Hematopoietic multipotent progenitor cell treated with erythropoietin and hydrocortisone succinate and interleukin-3 and kit ligand, for 4 days (in vitro differentiated cells): ENCODE data around the gene TAGLN3.

Experiments
- DNase-seq: peaks from one replicate; pipeline ENCODE4 v3.0.0-alpha.2; 2015

Gene TAGLN3

GRCh38 chr3:112056451-112056929, 57.8 kb downstream of the TAGLN3 start:
- DNase-seq = no peak

GRCh38 chr3:112059497-112059896, 60.8 kb downstream of the TAGLN3 start:
- DNase-seq = no peak

GRCh38 chr3:112061152-112061551, 62.4 kb downstream of the TAGLN3 start:
- DNase-seq = no peak
